SK-N-SH treated with all-trans-retinoic acid at 6 μM for 48 hours (cell line): ENCODE measurements around the gene COL21A1.

Experiments
- ATAC-seq: fragments of 200-7000 bp; cut with Tn5 transposase; 3 replicates; pipeline ENCODE4 v1.9.1; 2020; ENCODE audit warnings: mild to moderate bottlenecking, moderate library complexity
- ARNTL ChIP-seq: fragments of 450-650 bp; formaldehyde crosslinking; IDR thresholded peaks from 2 replicates; pipeline ENCODE4 v1.5.0; 2020; ENCODE audit warnings: low read depth, mild to moderate bottlenecking, moderate library complexity, borderline replicate concordance
- BACH2 ChIP-seq: fragments of 250-450 bp; sonication (Bioruptor Pico); IDR thresholded peaks from 2 replicates; pipeline ENCODE4 v1.9.0; 2021; ENCODE audit warnings: mild to moderate bottlenecking, borderline replicate concordance
- CSDC2 ChIP-seq: fragments of 250-450 bp; sonication (Bioruptor Pico); IDR thresholded peaks from 2 replicates; pipeline ENCODE4 v1.5.0; 2020; ENCODE audit warnings: mild to moderate bottlenecking, moderate library complexity
- CSRNP3 ChIP-seq: fragments of 250-450 bp; sonication (Bioruptor Pico); IDR thresholded peaks from 2 replicates; pipeline ENCODE4 v1.5.1; 2021; ENCODE audit warnings: mild to moderate bottlenecking, moderate library complexity
- ESRRG ChIP-seq: fragments of 250-450 bp; sonication (Bioruptor Pico); IDR thresholded peaks from 2 replicates; pipeline ENCODE4 v1.6.1; 2021; ENCODE audit warnings: mild to moderate bottlenecking
- GLIS3 ChIP-seq: fragments of 250-450 bp; sonication (Bioruptor Pico); IDR thresholded peaks from 2 replicates; pipeline ENCODE4 v1.5.0; 2020; ENCODE audit warnings: mild to moderate bottlenecking, moderate library complexity
- ISL1 ChIP-seq: fragments of 250-450 bp; sonication (Bioruptor Pico); IDR thresholded peaks from 2 replicates; pipeline ENCODE4 v2.1.2; 2022; ENCODE audit warnings: mild to moderate bottlenecking, moderate library complexity
- OSR1 ChIP-seq: fragments of 250-450 bp; sonication (Bioruptor Pico); IDR thresholded peaks from 2 replicates; pipeline ENCODE4 v1.8.0; 2022; ENCODE audit warnings: moderate library complexity, mild to moderate bottlenecking, inconsistent platforms
- PATZ1 ChIP-seq: fragments of 250-450 bp; sonication (Bioruptor Pico); IDR thresholded peaks from 2 replicates; pipeline ENCODE4 v1.8.0; 2020; ENCODE audit warnings: mild to moderate bottlenecking, moderate library complexity, borderline replicate concordance
- POU6F1 ChIP-seq: fragments of 250-450 bp; sonication (Bioruptor Pico); IDR thresholded peaks from 2 replicates; pipeline ENCODE4 v1.8.0; 2021; ENCODE audit warnings: low read depth, mild to moderate bottlenecking, moderate library complexity, borderline replicate concordance
- PPARA ChIP-seq: fragments of 250-450 bp; sonication (Bioruptor Pico); IDR thresholded peaks from 2 replicates; pipeline ENCODE4 v1.5.0; 2020; ENCODE audit warnings: mild to moderate bottlenecking, borderline replicate concordance
- RARB ChIP-seq: fragments of 250-450 bp; sonication (Bioruptor Pico); IDR thresholded peaks from 2 replicates; pipeline ENCODE4 v1.8.0; 2021; ENCODE audit warnings: mild to moderate bottlenecking, moderate library complexity
- SNAI2 ChIP-seq: fragments of 250-450 bp; sonication (Bioruptor Pico); IDR thresholded peaks from 2 replicates; pipeline ENCODE4 v1.5.0; 2020; ENCODE audit warnings: mild to moderate bottlenecking, moderate library complexity
- TCF4 ChIP-seq: fragments of 250-450 bp; sonication (Bioruptor Pico); IDR thresholded peaks from 2 replicates; pipeline ENCODE4 v1.8.0; 2021; ENCODE audit warnings: mild to moderate bottlenecking, moderate library complexity, borderline replicate concordance
- TOX ChIP-seq: fragments of 250-450 bp; sonication (Bioruptor Pico); IDR thresholded peaks from 2 replicates; pipeline ENCODE4 v1.8.0; 2021; ENCODE audit warnings: mild to moderate bottlenecking, moderate library complexity, borderline replicate concordance
- TSHZ2 ChIP-seq: fragments of 250-450 bp; sonication (Bioruptor Pico); IDR thresholded peaks from 2 replicates; pipeline ENCODE4 v1.5.0; 2020; ENCODE audit warnings: mild to moderate bottlenecking, moderate library complexity
- ZC3H10 ChIP-seq: fragments of 250-450 bp; sonication (Bioruptor Pico); IDR thresholded peaks from 2 replicates; pipeline ENCODE4 v1.5.1; 2021; ENCODE audit warnings: mild to moderate bottlenecking, moderate library complexity
- ZFP3 ChIP-seq: fragments of 250-450 bp; sonication (Bioruptor Pico); IDR thresholded peaks from 2 replicates; pipeline ENCODE4 v1.5.0; 2020; ENCODE audit warnings: mild to moderate bottlenecking, moderate library complexity
- ZFP30 ChIP-seq: fragments of 450-650 bp; formaldehyde crosslinking; IDR thresholded peaks from 2 replicates; pipeline ENCODE4 v1.5.0; 2022; ENCODE audit warnings: mild to moderate bottlenecking, moderate library complexity
- ZNF565 ChIP-seq: fragments of 450-650 bp; formaldehyde crosslinking; conservative IDR thresholded peaks from 2 replicates; pipeline ENCODE4 v1.5.0; 2020; ENCODE audit warnings: low read depth, mild to moderate bottlenecking, moderate library complexity
- ZNF70 ChIP-seq: fragments of 450-650 bp; formaldehyde crosslinking; IDR thresholded peaks from 2 replicates; pipeline ENCODE4 v1.5.0; 2020; ENCODE audit warnings: mild to moderate bottlenecking, moderate library complexity
- ZNF8 ChIP-seq: fragments of 450-650 bp; formaldehyde crosslinking; IDR thresholded peaks from 2 replicates; pipeline ENCODE4 v1.5.0; 2020; ENCODE audit warnings: mild to moderate bottlenecking, moderate library complexity

The COL21A1 gene

GRCh38 chr6:56288347-56288746 is 41.0 kb upstream of the COL21A1 start (continued):
- no peak for TF ChIP-seq POU6F1 (CRISPR knock-in tag)

GRCh38 chr6:56282391-56282790 is 35.0 kb upstream of the COL21A1 start:
- TF ChIP-seq TCF4 (CRISPR knock-in tag): no peak
- no peak for TF ChIP-seq ZFP30 (CRISPR knock-in tag)
- TF ChIP-seq ZNF70 (CRISPR knock-in tag): no peak
- TF ChIP-seq OSR1: no peak
- no peak for TF ChIP-seq ZC3H10
- TF ChIP-seq RARB (CRISPR knock-in tag): no peak
- TF ChIP-seq BACH2 (CRISPR knock-in tag): no peak
- TF ChIP-seq PPARA (CRISPR knock-in tag): no peak
- TF ChIP-seq PATZ1 (CRISPR knock-in tag): no peak
- no peak for TF ChIP-seq GLIS3
- no peak for TF ChIP-seq ARNTL
- no peak for ATAC-seq

GRCh38 chr6:56280126-56280525 is 32.7 kb upstream of the COL21A1 start:
- no peak; the same call in 2 of the 3 replicates for ATAC-seq
- TF ChIP-seq ZC3H10 (no peak), PATZ1 (CRISPR knock-in tag) (no peak), ARNTL (no peak), TCF4 (CRISPR knock-in tag) (no peak), ZFP3 (CRISPR knock-in tag) (no peak), BACH2 (CRISPR knock-in tag) (no peak), ZNF8 (CRISPR knock-in tag) (no peak), TSHZ2 (CRISPR knock-in tag) (no peak), GLIS3 (no peak), ESRRG (CRISPR knock-in tag) (no peak), CSDC2 (CRISPR knock-in tag) (no peak), RARB (CRISPR knock-in tag) (no peak), CSRNP3 (CRISPR knock-in tag) (no peak), SNAI2 (CRISPR knock-in tag) (no peak), OSR1 (no peak), ZNF565 (CRISPR knock-in tag) (no peak), PPARA (CRISPR knock-in tag) (no peak), ISL1 (CRISPR knock-in tag) (no peak), ZNF70 (CRISPR knock-in tag) (no peak), TOX (CRISPR knock-in tag) (no peak)
- TF ChIP-seq, all 23 proteins: peak for 0
